ENCODE measurements around the gene TMEFF1. TPM values are rescaled to one million over a fixed set of nuclear protein-coding genes. Genes with fewer than 3 reads are reported as not detected.

Gene TMEFF1
- total RNA-seq, 1 donor from 2014 or later: 0.80 TPM

DNA sequence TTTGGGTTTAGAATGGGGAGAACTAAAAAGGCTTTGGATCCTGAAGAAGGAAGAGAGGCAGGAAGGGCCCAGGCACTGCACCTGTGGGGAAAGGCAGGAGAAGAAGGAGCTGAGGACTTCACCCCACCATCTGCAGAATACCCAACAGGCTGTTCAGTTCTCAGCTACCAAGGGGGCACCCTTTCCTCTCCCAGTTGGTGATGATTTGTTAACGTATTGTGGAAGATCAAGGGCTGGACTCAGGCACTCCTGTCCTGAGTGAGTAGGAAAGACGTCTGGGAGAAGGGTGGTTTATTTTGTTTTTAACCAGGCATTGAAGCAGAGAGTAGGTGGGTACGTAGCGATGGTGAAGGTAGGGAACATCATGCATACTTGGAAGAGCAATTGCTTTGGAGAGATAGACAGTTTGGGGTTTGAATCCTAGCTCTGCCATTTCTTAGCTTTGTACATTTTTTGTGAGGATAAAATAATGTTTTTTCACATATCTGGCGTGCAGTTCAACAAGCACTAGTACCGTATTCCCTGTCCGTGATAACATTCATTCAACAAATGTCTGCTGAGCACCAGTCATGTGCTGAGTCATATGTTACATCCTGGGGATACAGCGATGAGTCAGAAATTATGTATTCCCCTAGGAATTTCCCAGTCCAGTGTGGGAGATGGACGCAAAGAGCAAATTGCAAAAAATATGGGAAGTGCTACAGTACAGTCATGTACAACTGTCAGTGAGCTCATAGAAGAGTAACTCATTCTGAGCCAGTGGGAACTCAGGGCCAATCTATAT is 43.9 kb upstream of the TMEFF1 start:
- Histone ChIP-seq H3K36me3 (no peaks in the 10 kb centered on the region), H3K4me3 (no peak overlapping the region), H3K27me3 (ENCODE audit: low read depth) (no peaks in the 10 kb centered on the region), H3K9me3 (no peaks in the 10 kb centered on the region), H3K27ac (no peak overlapping the region), H3K4me1 (peaks cover 28% of the 10 kb centered on the region)
- ATAC-seq (peak; percentile 2 to 30), DNase-seq (no peak)
- TF ChIP-seq, protein P1, sequence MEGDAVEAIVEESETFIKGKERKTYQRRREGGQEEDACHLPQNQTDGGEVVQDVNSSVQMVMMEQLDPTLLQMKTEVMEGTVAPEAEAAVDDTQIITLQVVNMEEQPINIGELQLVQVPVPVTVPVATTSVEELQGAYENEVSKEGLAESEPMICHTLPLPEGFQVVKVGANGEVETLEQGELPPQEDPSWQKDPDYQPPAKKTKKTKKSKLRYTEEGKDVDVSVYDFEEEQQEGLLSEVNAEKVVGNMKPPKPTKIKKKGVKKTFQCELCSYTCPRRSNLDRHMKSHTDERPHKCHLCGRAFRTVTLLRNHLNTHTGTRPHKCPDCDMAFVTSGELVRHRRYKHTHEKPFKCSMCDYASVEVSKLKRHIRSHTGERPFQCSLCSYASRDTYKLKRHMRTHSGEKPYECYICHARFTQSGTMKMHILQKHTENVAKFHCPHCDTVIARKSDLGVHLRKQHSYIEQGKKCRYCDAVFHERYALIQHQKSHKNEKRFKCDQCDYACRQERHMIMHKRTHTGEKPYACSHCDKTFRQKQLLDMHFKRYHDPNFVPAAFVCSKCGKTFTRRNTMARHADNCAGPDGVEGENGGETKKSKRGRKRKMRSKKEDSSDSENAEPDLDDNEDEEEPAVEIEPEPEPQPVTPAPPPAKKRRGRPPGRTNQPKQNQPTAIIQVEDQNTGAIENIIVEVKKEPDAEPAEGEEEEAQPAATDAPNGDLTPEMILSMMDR (IDR thresholded peaks at IDR 0.05): no peak
- intact Hi-C loops (cut with DNase I): no loop called here

DNA sequence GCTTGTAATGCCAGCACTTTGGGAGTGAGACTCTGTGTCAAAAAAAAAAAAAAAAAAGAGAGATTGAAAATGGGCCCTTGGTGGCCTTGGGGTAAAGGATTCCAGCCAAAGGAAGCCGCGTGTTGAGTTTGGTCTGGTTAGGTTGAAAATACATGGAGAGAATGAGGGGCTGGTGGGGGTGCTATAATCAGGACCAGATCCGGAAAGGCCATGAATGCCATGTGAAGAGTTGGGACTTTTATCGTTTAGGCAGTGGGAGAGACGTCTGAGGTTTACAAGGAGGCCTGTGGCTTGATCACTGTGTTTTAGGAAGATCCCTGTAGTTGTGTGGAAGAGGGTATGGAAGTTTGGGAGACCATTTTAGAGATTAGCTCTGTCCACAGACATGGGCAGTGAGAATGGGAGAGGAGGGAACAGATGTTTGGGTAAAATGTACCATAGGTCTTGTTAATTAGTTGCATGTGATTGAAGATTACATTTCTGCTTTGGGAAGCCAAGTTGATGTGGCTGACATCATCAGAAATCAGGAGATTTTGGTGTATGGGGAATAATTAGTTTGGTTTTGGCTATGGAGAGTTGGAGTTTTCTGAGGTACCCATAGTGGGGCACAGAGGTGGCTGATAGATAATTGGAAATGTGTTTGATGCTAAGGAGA is 42.5 kb upstream of the TMEFF1 start:
- ATAC-seq (no peak), DNase-seq (no peak)
- Histone ChIP-seq H3K4me3 (no peak overlapping the region), H3K36me3 (no peaks in the 10 kb centered on the region), H3K27me3 (ENCODE audit: low read depth) (no peaks in the 10 kb centered on the region), H3K27ac (no peak overlapping the region), H3K4me1 (peaks cover 28% of the 10 kb centered on the region), H3K9me3 (no peaks in the 10 kb centered on the region)
- intact Hi-C loops (cut with DNase I): no loop called here
- TF ChIP-seq, protein P1 (IDR thresholded peaks at IDR 0.05): no peak

DNA sequence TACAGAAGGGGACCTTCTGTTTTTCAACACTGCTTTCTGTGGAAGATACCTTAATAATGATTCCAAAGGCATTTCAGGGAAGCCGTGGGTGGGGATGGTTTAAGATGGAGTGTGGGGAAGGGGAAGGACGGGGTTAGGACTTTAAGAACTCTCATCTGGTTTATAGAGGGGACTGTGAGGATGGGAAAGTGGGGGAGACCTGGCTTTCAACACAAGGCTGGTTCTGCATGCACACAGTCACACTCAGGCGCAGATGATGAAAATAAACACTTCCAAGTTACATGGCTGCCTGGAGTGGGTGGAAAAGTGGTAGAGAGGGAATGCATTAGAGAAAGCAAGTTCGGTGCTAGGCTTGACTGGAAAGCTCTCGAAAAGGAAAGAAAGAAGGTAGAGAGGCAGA is 41.1 kb upstream of the TMEFF1 start:
- TF ChIP-seq, protein P1 (IDR thresholded peaks at IDR 0.05): no peak
- Histone ChIP-seq H3K36me3 (no peaks in the 10 kb centered on the region), H3K4me1 (peaks cover 20% of the 10 kb centered on the region), H3K27me3 (ENCODE audit: low read depth) (no peaks in the 10 kb centered on the region), H3K4me3 (no peak overlapping the region), H3K27ac (no peak overlapping the region), H3K9me3 (no peaks in the 10 kb centered on the region)
- ATAC-seq: no peak
- no peak for DNase-seq
- intact Hi-C loops (cut with DNase I): no loop called here

DNA sequence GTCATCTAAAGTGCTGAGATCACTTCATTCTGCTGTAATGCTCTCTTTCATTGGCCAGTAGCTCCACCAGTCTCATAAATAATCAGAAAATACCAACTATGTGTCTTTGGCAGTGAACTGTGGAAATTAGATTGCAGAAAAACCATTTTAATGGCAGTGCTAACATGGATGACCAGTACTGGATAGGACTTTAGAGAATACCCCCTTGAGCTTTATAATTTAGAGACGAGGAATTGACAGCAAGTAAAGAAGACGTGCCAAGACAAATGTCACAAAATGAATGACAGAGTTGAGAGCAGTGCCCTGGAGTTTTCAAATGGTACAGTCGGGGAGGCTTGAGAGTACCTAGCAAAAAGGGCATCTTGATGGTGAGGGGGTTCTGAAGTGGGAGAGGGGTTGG is 40.2 kb upstream of the TMEFF1 start:
- H3K36me3 ChIP-seq: no peaks in the 10 kb centered on the region
- H3K27ac ChIP-seq: no peak overlapping the region
- H3K4me3 ChIP-seq: no peak overlapping the region
- ATAC-seq: no peak
- TF ChIP-seq, protein P1 (IDR thresholded peaks at IDR 0.05): no peak
- no peaks in the 10 kb centered on the region for H3K9me3 ChIP-seq
- intact Hi-C loops (cut with DNase I): no loop called here
- H3K4me1 ChIP-seq: peaks cover 20% of the 10 kb centered on the region
- DNase-seq: no peak
- no peaks in the 10 kb centered on the region for H3K27me3 ChIP-seq (ENCODE audit: low read depth)

DNA sequence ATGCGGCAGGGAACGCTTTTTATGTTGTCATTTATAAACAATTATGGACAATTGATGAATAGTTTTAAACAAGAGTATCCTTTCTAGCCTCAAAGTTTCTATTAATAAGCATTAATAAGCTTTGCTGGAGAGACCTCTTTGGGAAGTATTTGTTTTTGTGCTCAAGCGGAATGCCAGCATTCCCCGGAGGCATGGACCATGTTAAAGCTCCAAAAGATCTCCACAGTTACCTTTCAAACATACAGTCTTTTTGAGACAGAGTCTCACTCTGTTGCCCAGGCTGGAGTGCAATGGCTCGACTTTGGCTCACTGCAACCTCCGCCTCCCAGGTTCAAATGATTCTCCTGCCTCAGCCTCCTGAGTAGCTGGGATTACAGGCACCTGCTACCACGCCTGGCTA is 36.4 kb upstream of the TMEFF1 start:
- intact Hi-C loops (cut with DNase I): no loop called here
- Histone ChIP-seq H3K36me3 (peaks cover under 1% of the 10 kb centered on the region), H3K27ac (no peak overlapping the region), H3K4me1 (no peaks in the 10 kb centered on the region), H3K9me3 (no peaks in the 10 kb centered on the region), H3K4me3 (no peak overlapping the region), H3K27me3 (ENCODE audit: low read depth) (no peaks in the 10 kb centered on the region)
- no peak for DNase-seq
- ATAC-seq: no peak
- TF ChIP-seq, protein P1 (IDR thresholded peaks at IDR 0.05): no peak
